D721Med (cell line): ENCODE measurements around the gene PDHX.

ENCODE experiments used
- DNase-seq: peaks from one replicate; pipeline ENCODE4 v3.0.0; 2011; ENCODE audit warnings: low spot score; ENCODE audit not compliant: insufficient read length
- FAIRE-seq: peaks from 2 replicates; lab custom pipeline; 2011; peaks lifted over from hg19 to GRCh38; lab: Jason Lieb, UNC
- CTCF ChIP-seq: IDR thresholded peaks from 2 replicates; pipeline ENCODE4 v1.5.1; 2012; ENCODE audit warnings: mild to moderate bottlenecking, control low read depth; ENCODE audit not compliant: insufficient read depth; ENCODE audit errors: missing control alignments

PDHX gene

GRCh38 chr11:34957206-34957605 is 40.8 kb downstream of the PDHX start:
- DNase-seq (no peak), FAIRE-seq (no peak)
- no peak for TF ChIP-seq CTCF

- DNase-seq, result no peak
- TF ChIP-seq CTCF, result no peak
- no peak for FAIRE-seq
Measured at GRCh38 chr11:34957606-34958005, 41.2 kb downstream of the PDHX start.

GRCh38 chr11:34959770-34960169 is 43.4 kb downstream of the PDHX start:
- no peak for FAIRE-seq
- TF ChIP-seq CTCF, result no peak
- no peak for DNase-seq

- FAIRE-seq, result no peak
- DNase-seq, result no peak
Measured at GRCh38 chr11:34960277-34960676, 43.9 kb downstream of the PDHX start.

GRCh38 chr11:34962034-34962433 is 45.6 kb downstream of the PDHX start:
- TF ChIP-seq CTCF, result no peak
- FAIRE-seq (peak; percentile 81), DNase-seq (no peak)

More at GRCh38 chr11:34960277-34960676, 43.9 kb downstream of the PDHX start:
- TF ChIP-seq CTCF, result no peak

GRCh38 chr11:34963351-34963750 is 46.9 kb downstream of the PDHX start:
- TF ChIP-seq CTCF, result no peak
- FAIRE-seq (no peak), DNase-seq (no peak)

GRCh38 chr11:34964610-34965331 is 48.4 kb downstream of the PDHX start:
- DNase-seq (no peak), FAIRE-seq (no peak)
- no peak for TF ChIP-seq CTCF
